CD4-positive, alpha-beta T cell treated with Interleukin-4 for 4 hours (primary cell): ENCODE results near the gene C2orf72.

ENCODE experiments used
- DNase-seq: peaks from one replicate; pipeline ENCODE4 v3.0.0-alpha.2; 2020

Gene C2orf72

DNA sequence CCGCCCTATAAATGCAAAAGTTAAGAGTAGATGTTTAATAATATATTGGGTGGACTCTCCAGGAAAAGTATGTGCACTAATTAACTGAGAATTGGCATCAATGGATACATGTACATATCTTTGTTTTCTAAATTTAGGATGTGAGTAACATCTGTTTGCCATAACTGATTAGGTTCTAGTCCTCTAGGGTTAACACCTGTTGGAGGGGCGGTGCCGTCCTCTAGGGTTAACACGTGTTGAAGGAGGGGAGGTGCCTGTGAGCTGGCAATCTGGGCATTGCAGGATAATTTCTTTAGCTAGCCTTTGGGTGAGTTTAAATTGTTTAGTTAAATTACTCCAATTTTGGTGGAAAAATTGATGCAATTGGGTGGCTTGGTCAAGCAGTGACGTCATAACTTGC is 56.6 kb downstream of the C2orf72 start:
- no peak for DNase-seq

DNA sequence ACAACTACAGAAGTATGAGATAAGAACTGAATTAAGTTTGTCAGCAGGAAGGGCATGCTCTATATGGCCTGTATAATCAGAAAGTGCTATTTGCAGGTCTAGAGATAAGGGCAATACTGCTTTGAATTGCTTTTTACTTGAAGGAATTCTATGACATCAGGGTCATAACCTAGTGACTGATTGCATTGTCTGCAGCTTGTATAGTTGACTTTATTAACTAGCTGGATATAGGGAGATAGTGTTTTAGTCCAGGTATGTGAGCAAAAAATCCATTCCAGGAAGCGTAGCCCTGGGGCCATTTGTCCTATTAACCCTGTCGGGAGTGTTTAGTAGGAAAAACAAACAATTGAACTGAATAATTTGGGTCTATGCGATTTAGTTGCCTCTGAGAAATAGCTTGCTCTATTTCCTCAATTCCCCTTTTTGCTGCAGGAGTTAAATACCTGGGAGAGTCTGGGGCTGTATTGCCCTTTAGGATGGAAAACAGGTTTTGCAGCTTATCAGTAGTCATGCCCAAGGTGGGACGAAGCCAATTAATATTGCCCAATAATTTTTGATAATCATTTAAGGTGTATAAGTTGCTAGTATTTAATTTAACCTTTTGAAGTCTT is 57.5 kb downstream of the C2orf72 start:
- no peak for DNase-seq
